Tibial artery (tissue), 4 donors: Measurements from ENCODE around the gene CNTN4.

Experiments used
- DNase-seq, 2 donors: peaks; one replicate each; pipeline ENCODE4 v3.0.0-alpha.2; 2019
- H3K27ac ChIP-seq, 2 donors: fragments of 200-600 bp; sonication (generic) in 1 of 2; 1 replicate in 1 of 2; 2 replicates in 1 of 2; pipeline ENCODE4 v1.5.1; 2018 to 2019; ENCODE audit warnings: mild to moderate bottlenecking in 1 of 2
- H3K27me3 ChIP-seq, 2 donors: fragments of 200-600 bp; sonication (generic) in 1 of 2; one replicate each; pipeline versions ENCODE4 v1.5.1 to v1.6.0; 2016 to 2019
- H3K36me3 ChIP-seq, 3 donors: fragments of 200-600 bp; sonication (generic) in 2 of 3; one replicate each; pipeline ENCODE4 v1.5.1; 2016 to 2019; ENCODE audit warnings: mild to moderate bottlenecking in 2 of 3
- H3K4me1 ChIP-seq, 4 donors: fragments of 200-600 bp; sonication (generic) in 2 of 4; 1 replicate in 3 of 4; 2 replicates in 1 of 4; pipeline ENCODE4 v1.5.1; 2016 to 2019
- H3K4me3 ChIP-seq, 2 donors: fragments of 200-600 bp; sonication (generic) in 1 of 2; 1 replicate in 1 of 2; 2 replicates in 1 of 2; pipeline ENCODE4 v1.5.1; 2018 to 2019; ENCODE audit warnings: mild to moderate bottlenecking in 2 of 2
- H3K9me3 ChIP-seq, 3 donors: fragments of 200-600 bp; sonication (generic) in 1 of 3; one replicate each; pipeline ENCODE4 v1.5.1; 2016 to 2019
- intact Hi-C: fragments of 100-400 bp; cut with DNase I; formaldehyde crosslinking; loops from one replicate; pipeline ENCODE4 v1.15.0; 2023; ENCODE audit warnings: low total_unique reads
- TF ChIP-seq, protein P1 (sequence below), 2 experiments: fragments of 200-600 bp in 1 of 2; fragments of 450-650 bp in 1 of 2; IDR thresholded peaks; one replicate each; pipeline ENCODE4 v1.5.1; 2017 to 2019; ENCODE audit warnings: antibody characterized with exemption in 2 of 2, mild to moderate bottlenecking in 1 of 2, moderate library complexity in 1 of 2

Gene CNTN4

DNA sequence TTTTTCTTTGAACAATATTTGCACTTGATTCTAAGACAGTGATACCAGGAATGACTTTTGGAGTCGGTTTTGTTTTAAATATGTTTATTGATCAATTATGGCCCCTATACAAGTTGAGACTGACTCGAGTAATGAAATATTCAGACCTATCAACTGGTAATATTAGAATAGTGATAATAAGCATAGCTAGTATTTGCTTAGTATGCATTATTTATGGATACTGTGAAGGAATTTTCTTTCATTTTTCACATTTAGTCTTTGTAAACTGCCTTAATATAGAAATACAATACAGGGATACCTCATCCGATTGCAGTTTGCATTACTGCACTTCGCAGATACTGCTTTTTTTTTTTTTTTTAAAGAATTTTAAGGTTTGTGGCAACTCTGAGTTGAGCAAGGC is 107.9 kb downstream of the CNTN4 start:
- intact Hi-C loops, result no loop called here
- Histone ChIP-seq H3K36me3 (no peaks in the 10 kb centered on the region), H3K4me1 (peaks cover 0 to 5% (median 0%) of the 10 kb centered on the region in 4 donors), H3K27ac (no peak overlapping the region), H3K4me3 (no peak overlapping the region), H3K27me3 (no peaks in the 10 kb centered on the region), H3K9me3 (no peaks in the 10 kb centered on the region)
- TF ChIP-seq, protein P1, sequence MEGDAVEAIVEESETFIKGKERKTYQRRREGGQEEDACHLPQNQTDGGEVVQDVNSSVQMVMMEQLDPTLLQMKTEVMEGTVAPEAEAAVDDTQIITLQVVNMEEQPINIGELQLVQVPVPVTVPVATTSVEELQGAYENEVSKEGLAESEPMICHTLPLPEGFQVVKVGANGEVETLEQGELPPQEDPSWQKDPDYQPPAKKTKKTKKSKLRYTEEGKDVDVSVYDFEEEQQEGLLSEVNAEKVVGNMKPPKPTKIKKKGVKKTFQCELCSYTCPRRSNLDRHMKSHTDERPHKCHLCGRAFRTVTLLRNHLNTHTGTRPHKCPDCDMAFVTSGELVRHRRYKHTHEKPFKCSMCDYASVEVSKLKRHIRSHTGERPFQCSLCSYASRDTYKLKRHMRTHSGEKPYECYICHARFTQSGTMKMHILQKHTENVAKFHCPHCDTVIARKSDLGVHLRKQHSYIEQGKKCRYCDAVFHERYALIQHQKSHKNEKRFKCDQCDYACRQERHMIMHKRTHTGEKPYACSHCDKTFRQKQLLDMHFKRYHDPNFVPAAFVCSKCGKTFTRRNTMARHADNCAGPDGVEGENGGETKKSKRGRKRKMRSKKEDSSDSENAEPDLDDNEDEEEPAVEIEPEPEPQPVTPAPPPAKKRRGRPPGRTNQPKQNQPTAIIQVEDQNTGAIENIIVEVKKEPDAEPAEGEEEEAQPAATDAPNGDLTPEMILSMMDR (IDR thresholded peaks at IDR 0.05), result no peak
- DNase-seq, result no peak

DNA sequence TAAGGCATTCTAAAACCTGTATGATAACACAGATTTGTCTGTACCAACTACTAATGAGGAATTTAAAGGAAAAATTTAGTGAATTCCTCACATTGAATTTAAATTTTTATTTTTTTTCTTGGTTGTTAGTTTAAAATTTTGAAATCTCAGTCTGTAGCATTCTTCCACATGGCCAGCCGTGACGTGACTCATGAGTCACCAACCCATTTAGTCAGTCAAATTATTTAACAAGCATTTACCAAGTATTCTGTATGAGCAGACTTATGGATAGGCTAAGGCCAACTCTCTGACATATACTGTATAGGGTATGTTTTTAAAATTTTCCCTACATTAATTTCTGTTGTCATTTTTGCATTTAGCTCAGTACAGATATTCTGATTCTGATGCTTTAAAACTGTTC is 112.9 kb downstream of the CNTN4 start:
- Histone ChIP-seq H3K36me3 (no peaks in the 10 kb centered on the region), H3K27me3 (no peaks in the 10 kb centered on the region), H3K9me3 (no peaks in the 10 kb centered on the region), H3K4me1 (no peaks in the 10 kb centered on the region), H3K4me3 (no peak overlapping the region), H3K27ac (no peak overlapping the region)
- intact Hi-C loops, result no loop called here
- no peak for DNase-seq
- TF ChIP-seq, protein P1 (IDR thresholded peaks at IDR 0.05), result no peak

DNA sequence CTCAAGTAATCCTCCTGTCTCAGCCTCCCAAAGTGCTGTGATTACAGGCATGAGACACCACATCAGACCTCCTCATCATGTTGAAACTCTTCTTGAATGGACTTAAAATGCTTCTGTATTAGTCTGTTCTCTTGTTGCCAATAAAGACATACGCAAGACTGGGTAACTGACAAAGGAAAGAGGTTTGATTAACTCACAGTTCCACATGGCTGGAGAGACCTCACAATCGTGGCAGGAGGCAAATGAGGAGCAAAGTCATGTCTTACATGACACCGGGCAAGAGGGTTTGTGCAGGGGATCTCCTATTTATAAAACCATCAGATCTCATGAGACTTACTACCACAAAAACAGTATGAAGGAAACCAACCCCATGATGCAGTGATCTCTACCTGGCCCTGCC is 113.5 kb downstream of the CNTN4 start:
- DNase-seq, result no peak
- TF ChIP-seq, protein P1 (IDR thresholded peaks at IDR 0.05), result no peak
- H3K4me3 ChIP-seq, result no peak overlapping the region
- no peaks in the 10 kb centered on the region for H3K36me3 ChIP-seq
- H3K27me3 ChIP-seq, result no peaks in the 10 kb centered on the region
- H3K9me3 ChIP-seq, result no peaks in the 10 kb centered on the region
- intact Hi-C loops, result no loop called here
- H3K4me1 ChIP-seq, result peaks cover 0 to 5% (median 0%) of the 10 kb centered on the region in 4 donors
- no peak overlapping the region for H3K27ac ChIP-seq

DNA sequence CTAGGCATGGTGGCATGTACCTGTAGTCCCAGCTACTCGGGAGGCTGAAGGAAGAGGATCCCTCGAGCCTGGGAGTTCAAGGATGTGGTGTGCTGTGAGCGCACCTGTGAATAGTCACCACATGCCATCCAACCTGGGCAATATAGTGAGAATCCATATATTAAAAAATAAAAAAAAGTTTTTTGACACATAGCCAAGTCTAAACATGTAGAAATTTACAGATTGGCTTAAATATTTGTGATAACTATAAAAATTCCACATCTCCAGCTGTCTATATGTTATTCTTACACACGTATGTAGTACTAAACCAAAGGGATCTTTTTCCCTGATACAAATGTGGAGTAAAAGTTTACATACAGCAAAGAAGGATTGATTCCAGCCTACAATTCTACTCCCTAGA is 119.7 kb downstream of the CNTN4 start:
- TF ChIP-seq, protein P1 (IDR thresholded peaks at IDR 0.05), result no peak
- DNase-seq, result no peak
- H3K36me3 ChIP-seq, result no peaks in the 10 kb centered on the region
- no peak overlapping the region for H3K27ac ChIP-seq
- H3K4me3 ChIP-seq, result no peak overlapping the region
- peaks cover 0 to 7% (median 0%) of the 10 kb centered on the region in 4 donors for H3K4me1 ChIP-seq
- H3K9me3 ChIP-seq, result no peaks in the 10 kb centered on the region
- no peaks in the 10 kb centered on the region for H3K27me3 ChIP-seq
- intact Hi-C loops, result no loop called here

DNA sequence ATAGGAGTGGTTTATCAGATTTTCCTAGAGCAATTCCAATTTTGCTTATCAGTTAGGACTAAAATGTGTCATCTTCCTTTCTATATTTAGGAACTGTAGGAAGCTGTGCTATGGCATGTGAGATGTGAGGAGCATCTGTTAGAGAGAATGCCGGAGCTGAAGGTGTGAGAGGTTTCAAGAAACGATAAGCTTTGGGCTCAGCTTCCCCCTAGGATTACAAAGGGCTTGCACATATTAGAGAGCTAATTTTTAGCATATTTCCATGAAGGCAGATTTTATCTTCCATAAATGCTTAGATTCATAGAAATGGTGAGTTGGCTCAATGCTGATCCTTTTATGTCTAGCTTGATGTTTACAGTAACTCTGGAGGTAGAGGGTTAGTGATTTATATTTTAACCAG is 120.2 kb downstream of the CNTN4 start:
- DNase-seq, result no peak
- peaks cover 0 to 7% (median 0%) of the 10 kb centered on the region in 4 donors for H3K4me1 ChIP-seq
- no peaks in the 10 kb centered on the region for H3K36me3 ChIP-seq
- H3K27me3 ChIP-seq, result no peaks in the 10 kb centered on the region
- intact Hi-C loops, result no loop called here
- H3K27ac ChIP-seq, result no peak overlapping the region
- H3K9me3 ChIP-seq, result no peaks in the 10 kb centered on the region
- TF ChIP-seq, protein P1 (IDR thresholded peaks at IDR 0.05), result no peak
- no peak overlapping the region for H3K4me3 ChIP-seq

DNA sequence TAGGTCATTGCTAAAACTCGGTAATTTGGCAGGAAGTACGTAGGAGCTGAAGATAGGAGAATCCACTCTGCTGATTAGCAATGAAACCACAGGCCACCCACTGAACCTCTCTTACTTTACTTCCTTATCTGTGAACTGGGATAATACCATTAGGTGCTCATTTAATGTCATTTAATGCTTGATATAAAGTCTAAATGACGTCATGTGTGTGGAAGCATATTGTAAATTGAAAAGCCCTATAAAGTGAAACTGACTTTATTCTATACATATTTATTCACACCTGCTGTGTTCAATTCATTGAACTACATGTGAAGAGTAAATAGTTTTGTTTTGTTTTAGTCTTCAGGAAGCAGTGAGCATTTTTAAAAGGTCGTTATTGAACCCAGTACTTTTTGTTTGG is 137.5 kb downstream of the CNTN4 start:
- Histone ChIP-seq H3K36me3 (no peaks in the 10 kb centered on the region), H3K4me1 (peaks cover 0 to 40% (median 3%) of the 10 kb centered on the region in 4 donors), H3K27ac (no peak overlapping the region), H3K27me3 (no peaks in the 10 kb centered on the region), H3K4me3 (no peak overlapping the region), H3K9me3 (no peaks in the 10 kb centered on the region)
- DNase-seq, result no peak
- TF ChIP-seq, protein P1 (IDR thresholded peaks at IDR 0.05), result no peak
- intact Hi-C loops, result no loop called here
